HEK293 (cell line): ENCODE results near the gene TBX1.

ENCODE experiments used
- CTCF ChIA-PET: fragments of 350-600 bp; formaldehyde crosslinking; extraction: SDS; loops from one replicate; lab custom pipeline; 2021; ENCODE audit warnings: antibody characterized with exemption; lab: Yijun Ruan, JAX
- POLR2A ChIA-PET: fragments of 300-600 bp; formaldehyde crosslinking; extraction: SDS; loops from one replicate; lab custom pipeline; 2020; ENCODE audit warnings: antibody characterized with exemption, inconsistent platforms; lab: Yijun Ruan, JAX
- H3K27ac ChIP-seq: fragments of 200-500 bp; sonication (Bioruptor generic); 2 replicates; pipeline ENCODE4 v1.5.1; 2014; ENCODE audit warnings: low read depth, low read length, control low read depth, inconsistent platforms; ENCODE audit errors: extremely low read depth
- H3K36me3 ChIP-seq, 2 experiments: fragments of 200-500 bp in 1 of 2; sonication (Bioruptor generic) in 1 of 2; 1 replicate in 1 of 2; 2 replicates in 1 of 2; pipeline ENCODE4 v1.5.1; 2014 to 2017; ENCODE audit warnings: inconsistent platforms in 2 of 2, low read length in 2 of 2; ENCODE audit not compliant: control insufficient read depth in 2 of 2, insufficient read depth in 1 of 2
- H3K4me1 ChIP-seq: fragments of 200-500 bp; sonication (Bioruptor generic); 2 replicates; pipeline ENCODE4 v1.5.1; 2014; ENCODE audit warnings: mild to moderate bottlenecking, low read length, inconsistent platforms; ENCODE audit not compliant: control insufficient read depth, insufficient read depth
- H3K4me3 ChIP-seq: 2 replicates; pipeline ENCODE4 v1.5.1; 2011; ENCODE audit warnings: low read depth, mild to moderate bottlenecking, control low read depth, low read length, moderate library complexity
- H3K9me3 ChIP-seq: fragments of 200-500 bp; sonication (Bioruptor generic); 2 replicates; pipeline ENCODE4 v1.5.1; 2014; ENCODE audit warnings: low read depth, low read length, inconsistent platforms; ENCODE audit not compliant: control insufficient read depth, insufficient read depth
- KLF1 ChIP-seq: fragments of 450-650 bp; formaldehyde crosslinking; IDR thresholded peaks from 2 replicates; pipeline ENCODE4 v1.5.1; 2016; ENCODE audit warnings: missing biosample characterization, missing genetic modification characterization
- SALL2 ChIP-seq: fragments of 450-650 bp; formaldehyde crosslinking; IDR thresholded peaks from 2 replicates; pipeline ENCODE4 v1.5.0; 2017; ENCODE audit warnings: missing biosample characterization, mild to moderate bottlenecking, missing genetic modification characterization, borderline replicate concordance
- ZEB2 ChIP-seq: fragments of 450-650 bp; formaldehyde crosslinking; IDR thresholded peaks from 2 replicates; pipeline ENCODE4 v1.5.1; 2016; ENCODE audit warnings: missing biosample characterization, missing genetic modification characterization
- ZFP3 ChIP-seq: fragments of 450-650 bp; formaldehyde crosslinking; IDR thresholded peaks from 2 replicates; pipeline ENCODE4 v1.5.1; 2016; ENCODE audit warnings: low read depth, missing biosample characterization, missing genetic modification characterization
- ZFP37 ChIP-seq: fragments of 450-650 bp; formaldehyde crosslinking; IDR thresholded peaks from 2 replicates; pipeline ENCODE4 v1.5.1; 2016; ENCODE audit warnings: missing biosample characterization, missing genetic modification characterization
- ZIC2 ChIP-seq: fragments of 450-650 bp; formaldehyde crosslinking; IDR thresholded peaks from 2 replicates; pipeline ENCODE4 v1.5.1; 2016; ENCODE audit warnings: missing biosample characterization, missing genetic modification characterization
- ZNF114 ChIP-seq: fragments of 450-650 bp; formaldehyde crosslinking; IDR thresholded peaks from 2 replicates; pipeline ENCODE4 v1.5.0; 2017; ENCODE audit warnings: missing biosample characterization, missing genetic modification characterization
- ZNF175 ChIP-seq: fragments of 450-650 bp; formaldehyde crosslinking; IDR thresholded peaks from 2 replicates; pipeline ENCODE4 v1.5.1; 2016; ENCODE audit warnings: missing biosample characterization, missing genetic modification characterization
- ZNF202 ChIP-seq: fragments of 450-650 bp; formaldehyde crosslinking; IDR thresholded peaks from 2 replicates; pipeline ENCODE4 v1.5.1; 2016; ENCODE audit warnings: missing biosample characterization, missing genetic modification characterization, borderline replicate concordance
- ZNF214 ChIP-seq: fragments of 450-650 bp; formaldehyde crosslinking; IDR thresholded peaks from 2 replicates; pipeline ENCODE4 v1.5.1; 2017; ENCODE audit warnings: missing biosample characterization, mild to moderate bottlenecking, missing genetic modification characterization, borderline replicate concordance
- ZNF221 ChIP-seq: fragments of 450-650 bp; formaldehyde crosslinking; IDR thresholded peaks from 2 replicates; pipeline ENCODE4 v1.5.1; 2017; ENCODE audit warnings: missing biosample characterization, missing genetic modification characterization, borderline replicate concordance
- ZNF311 ChIP-seq: fragments of 450-650 bp; formaldehyde crosslinking; IDR thresholded peaks from 2 replicates; pipeline ENCODE4 v1.5.1; 2017; ENCODE audit warnings: missing biosample characterization, missing genetic modification characterization, borderline replicate concordance
- ZNF37A ChIP-seq: fragments of 450-650 bp; IDR thresholded peaks from 2 replicates; pipeline ENCODE4 v1.5.1; 2018; ENCODE audit warnings: missing biosample characterization, missing genetic modification characterization
- ZNF423 ChIP-seq: fragments of 450-650 bp; formaldehyde crosslinking; IDR thresholded peaks from 2 replicates; pipeline ENCODE4 v1.5.1; 2016; ENCODE audit warnings: missing biosample characterization, missing genetic modification characterization
- ZNF561 ChIP-seq: fragments of 450-650 bp; IDR thresholded peaks from 2 replicates; pipeline ENCODE4 v1.5.1; 2018; ENCODE audit warnings: missing biosample characterization, missing genetic modification characterization, borderline replicate concordance
- ZNF610 ChIP-seq: fragments of 450-650 bp; formaldehyde crosslinking; IDR thresholded peaks from 2 replicates; pipeline ENCODE4 v1.5.1; 2016; ENCODE audit warnings: missing biosample characterization, missing genetic modification characterization, borderline replicate concordance
- ZNF626 ChIP-seq: fragments of 450-650 bp; sonication (Bioruptor Pico); formaldehyde crosslinking; IDR thresholded peaks from 2 replicates; pipeline ENCODE4 v1.5.1; 2018; ENCODE audit warnings: missing biosample characterization, missing genetic modification characterization, inconsistent platforms
- ZNF629 ChIP-seq: fragments of 450-650 bp; formaldehyde crosslinking; IDR thresholded peaks from 2 replicates; pipeline ENCODE4 v1.5.1; 2017; ENCODE audit warnings: missing biosample characterization, missing genetic modification characterization
- ZNF747 ChIP-seq: fragments of 450-650 bp; formaldehyde crosslinking; IDR thresholded peaks from 2 replicates; pipeline ENCODE4 v1.5.1; 2016; ENCODE audit warnings: missing biosample characterization, missing genetic modification characterization
- ZNF777 ChIP-seq: fragments of 450-650 bp; formaldehyde crosslinking; IDR thresholded peaks from 2 replicates; pipeline ENCODE4 v1.5.1; 2017; ENCODE audit warnings: missing biosample characterization, missing genetic modification characterization, borderline replicate concordance
- ZNF843 ChIP-seq: fragments of 450-650 bp; formaldehyde crosslinking; IDR thresholded peaks from 2 replicates; pipeline ENCODE4 v1.5.1; 2016; ENCODE audit warnings: missing biosample characterization, missing genetic modification characterization
- TF ChIP-seq, protein P1 (sequence below): fragments of 450-650 bp; formaldehyde crosslinking; IDR thresholded peaks from 2 replicates; pipeline ENCODE4 v1.5.1; 2016; ENCODE audit warnings: missing biosample characterization, missing genetic modification characterization
- TF ChIP-seq, protein P2 (sequence below): fragments of 450-650 bp; formaldehyde crosslinking; IDR thresholded peaks from 2 replicates; pipeline ENCODE4 v1.5.1; 2017; ENCODE audit warnings: missing biosample characterization, missing genetic modification characterization
- TF ChIP-seq, protein P3 (sequence below): fragments of 450-650 bp; IDR thresholded peaks from 2 replicates; pipeline ENCODE4 v1.5.1; 2018; ENCODE audit warnings: missing biosample characterization, mild to moderate bottlenecking, missing genetic modification characterization
- TF ChIP-seq, protein P4 (sequence below): fragments of 450-650 bp; formaldehyde crosslinking; IDR thresholded peaks from 2 replicates; pipeline ENCODE4 v1.5.1; 2016; ENCODE audit warnings: missing biosample characterization, missing genetic modification characterization

TBX1 gene

DNA sequence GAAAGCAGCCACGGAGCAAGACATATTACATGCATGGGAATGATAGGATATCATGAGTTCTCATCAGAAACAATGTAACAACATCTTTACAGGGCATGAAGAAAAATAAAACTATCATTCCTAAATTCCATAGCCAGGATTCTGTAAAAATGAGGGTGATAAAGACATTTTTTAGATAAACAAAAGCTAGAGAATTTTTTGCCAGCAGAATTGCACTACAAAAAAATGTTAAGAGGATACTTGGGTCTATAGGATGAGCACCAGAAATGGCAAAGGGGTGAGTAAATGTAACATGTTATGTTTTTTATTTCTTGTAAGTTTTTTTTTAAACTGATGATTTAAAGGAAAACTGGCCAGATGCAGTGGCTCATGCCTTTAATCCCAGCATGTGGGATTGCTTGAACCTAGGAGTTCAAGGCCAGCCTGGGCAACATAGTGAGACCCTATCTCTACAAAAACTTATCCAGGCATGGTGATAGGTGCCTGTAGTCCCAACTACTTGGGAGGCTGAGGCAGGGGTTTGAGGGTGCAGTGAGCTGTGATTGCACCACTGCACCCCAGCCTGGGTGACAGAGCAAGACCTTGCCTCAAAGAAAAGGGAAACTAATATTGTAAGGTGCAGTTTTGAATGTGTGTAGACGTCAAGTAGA is 33.2 kb downstream of the TBX1 start:
- Histone ChIP-seq H3K9me3 (no peaks in the 10 kb centered on the region), H3K27ac (no peak overlapping the region), H3K4me3 (no peak overlapping the region), H3K4me1 (no peaks in the 10 kb centered on the region), H3K36me3 (peaks cover 0 to 10% of the 10 kb centered on the region in 2 experiments; a peak in 1 of 3 replicates)
- ChIA-PET CTCF (no interaction called here), POLR2A (no interaction called here)
- TF ChIP-seq ZEB2 (tag by site-specific recombination) (no peak), ZNF610 (tag by site-specific recombination) (no peak), ZFP37 (tag by site-specific recombination) (no peak), ZNF37A (no peak), ZIC2 (tag by site-specific recombination) (no peak)
- TF ChIP-seq, protein P1, sequence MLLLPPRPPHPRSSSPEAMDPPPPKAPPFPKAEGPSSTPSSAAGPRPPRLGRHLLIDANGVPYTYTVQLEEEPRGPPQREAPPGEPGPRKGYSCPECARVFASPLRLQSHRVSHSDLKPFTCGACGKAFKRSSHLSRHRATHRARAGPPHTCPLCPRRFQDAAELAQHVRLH = no peak
- TF ChIP-seq, protein P2, sequence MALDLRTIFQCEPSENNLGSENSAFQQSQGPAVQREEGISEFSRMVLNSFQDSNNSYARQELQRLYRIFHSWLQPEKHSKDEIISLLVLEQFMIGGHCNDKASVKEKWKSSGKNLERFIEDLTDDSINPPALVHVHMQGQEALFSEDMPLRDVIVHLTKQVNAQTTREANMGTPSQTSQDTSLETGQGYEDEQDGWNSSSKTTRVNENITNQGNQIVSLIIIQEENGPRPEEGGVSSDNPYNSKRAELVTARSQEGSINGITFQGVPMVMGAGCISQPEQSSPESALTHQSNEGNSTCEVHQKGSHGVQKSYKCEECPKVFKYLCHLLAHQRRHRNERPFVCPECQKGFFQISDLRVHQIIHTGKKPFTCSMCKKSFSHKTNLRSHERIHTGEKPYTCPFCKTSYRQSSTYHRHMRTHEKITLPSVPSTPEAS = no peak

DNA sequence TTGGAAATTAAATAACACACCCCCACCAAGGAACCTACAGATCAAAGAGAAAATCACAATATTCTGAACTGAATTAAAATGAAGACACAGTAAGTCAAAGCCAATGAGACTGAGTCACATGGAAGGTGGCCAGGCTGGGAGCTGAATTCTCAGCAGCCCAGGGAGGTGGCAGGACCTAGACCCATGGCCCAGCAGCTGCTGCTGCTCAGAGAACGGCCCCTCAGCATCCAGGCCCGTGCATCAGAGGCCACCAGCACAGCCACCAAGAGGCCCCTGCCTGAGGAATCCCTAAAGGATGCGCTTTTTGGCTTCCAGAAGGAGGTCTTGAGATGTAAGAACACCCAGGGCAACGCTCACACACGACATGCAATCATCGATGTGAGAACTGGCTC is 35.0 kb downstream of the TBX1 start:
- CTCF ChIA-PET = interaction anchor here (0.7 kb wide), 1 partner anchor 42 kb away, joined by 3 read pairs; no protein-coding TSS in a partner anchor
- H3K4me1 ChIP-seq = no peaks in the 10 kb centered on the region
- POLR2A ChIA-PET = no interaction called here
- no peak for TF ChIP-seq ZNF202 (tag by site-specific recombination)
- TF ChIP-seq, protein P3, sequence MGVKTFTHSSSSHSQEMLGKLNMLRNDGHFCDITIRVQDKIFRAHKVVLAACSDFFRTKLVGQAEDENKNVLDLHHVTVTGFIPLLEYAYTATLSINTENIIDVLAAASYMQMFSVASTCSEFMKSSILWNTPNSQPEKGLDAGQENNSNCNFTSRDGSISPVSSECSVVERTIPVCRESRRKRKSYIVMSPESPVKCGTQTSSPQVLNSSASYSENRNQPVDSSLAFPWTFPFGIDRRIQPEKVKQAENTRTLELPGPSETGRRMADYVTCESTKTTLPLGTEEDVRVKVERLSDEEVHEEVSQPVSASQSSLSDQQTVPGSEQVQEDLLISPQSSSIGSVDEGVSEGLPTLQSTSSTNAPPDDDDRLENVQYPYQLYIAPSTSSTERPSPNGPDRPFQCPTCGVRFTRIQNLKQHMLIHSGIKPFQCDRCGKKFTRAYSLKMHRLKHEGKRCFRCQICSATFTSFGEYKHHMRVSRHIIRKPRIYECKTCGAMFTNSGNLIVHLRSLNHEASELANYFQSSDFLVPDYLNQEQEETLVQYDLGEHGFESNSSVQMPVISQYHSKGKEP (tag by site-specific recombination) = no peak
- no peak for TF ChIP-seq ZNF777 (tag by site-specific recombination)
- no peak for TF ChIP-seq ZNF221 (tag by site-specific recombination)
- TF ChIP-seq, all 188 proteins: peak for 0
- no peaks in the 10 kb centered on the region for H3K9me3 ChIP-seq
- no peak overlapping the region for H3K4me3 ChIP-seq
- H3K36me3 ChIP-seq = peaks cover 0 to 18% of the 10 kb centered on the region in 2 experiments; a peak in 1 of 3 replicates
- H3K27ac ChIP-seq = no peak overlapping the region

DNA sequence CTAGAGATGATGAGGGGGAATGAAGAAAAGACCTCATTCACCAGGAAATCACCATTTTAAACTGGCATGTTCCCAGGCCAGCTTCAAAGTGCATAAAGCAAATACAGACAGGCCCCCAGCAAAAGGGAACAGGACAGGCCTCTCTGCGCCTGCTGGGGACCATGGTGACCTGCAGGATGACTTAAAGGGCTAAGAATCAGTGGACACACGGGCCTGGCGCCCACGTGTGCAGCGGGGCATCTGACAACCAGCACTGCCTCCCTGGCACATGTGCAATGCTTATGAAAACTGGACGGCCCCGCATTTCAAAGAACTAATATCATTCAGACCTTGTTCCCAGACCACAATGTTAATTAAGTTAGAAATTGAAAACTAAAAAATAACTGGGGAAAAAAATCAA is 35.6 kb downstream of the TBX1 start:
- Histone ChIP-seq H3K4me3 (no peak overlapping the region), H3K27ac (no peak overlapping the region), H3K36me3 (peaks cover 0 to 19% of the 10 kb centered on the region in 2 experiments; a peak in 1 of 3 replicates), H3K4me1 (no peaks in the 10 kb centered on the region), H3K9me3 (no peaks in the 10 kb centered on the region)
- POLR2A ChIA-PET = no interaction called here
- TF ChIP-seq ZNF843 (tag by site-specific recombination) = no peak
- TF ChIP-seq ZNF629 (tag by site-specific recombination) = no peak
- no peak for TF ChIP-seq ZFP3 (tag by site-specific recombination)
- TF ChIP-seq ZNF561 (tag by site-specific recombination) = no peak
- TF ChIP-seq SALL2 (tag by site-specific recombination) = no peak
- TF ChIP-seq ZNF175 (tag by site-specific recombination) = no peak
- no peak for TF ChIP-seq ZNF114 (tag by site-specific recombination)
- TF ChIP-seq ZNF626 (tag by site-specific recombination) = no peak
- no peak for TF ChIP-seq ZNF311 (tag by site-specific recombination)
- TF ChIP-seq, protein P4, sequence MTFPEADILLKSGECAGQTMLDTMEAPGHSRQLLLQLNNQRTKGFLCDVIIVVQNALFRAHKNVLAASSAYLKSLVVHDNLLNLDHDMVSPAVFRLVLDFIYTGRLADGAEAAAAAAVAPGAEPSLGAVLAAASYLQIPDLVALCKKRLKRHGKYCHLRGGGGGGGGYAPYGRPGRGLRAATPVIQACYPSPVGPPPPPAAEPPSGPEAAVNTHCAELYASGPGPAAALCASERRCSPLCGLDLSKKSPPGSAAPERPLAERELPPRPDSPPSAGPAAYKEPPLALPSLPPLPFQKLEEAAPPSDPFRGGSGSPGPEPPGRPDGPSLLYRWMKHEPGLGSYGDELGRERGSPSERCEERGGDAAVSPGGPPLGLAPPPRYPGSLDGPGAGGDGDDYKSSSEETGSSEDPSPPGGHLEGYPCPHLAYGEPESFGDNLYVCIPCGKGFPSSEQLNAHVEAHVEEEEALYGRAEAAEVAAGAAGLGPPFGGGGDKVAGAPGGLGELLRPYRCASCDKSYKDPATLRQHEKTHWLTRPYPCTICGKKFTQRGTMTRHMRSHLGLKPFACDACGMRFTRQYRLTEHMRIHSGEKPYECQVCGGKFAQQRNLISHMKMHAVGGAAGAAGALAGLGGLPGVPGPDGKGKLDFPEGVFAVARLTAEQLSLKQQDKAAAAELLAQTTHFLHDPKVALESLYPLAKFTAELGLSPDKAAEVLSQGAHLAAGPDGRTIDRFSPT (tag by site-specific recombination) = no peak
- TF ChIP-seq ZNF423 (tag by site-specific recombination) = no peak
- no peak for TF ChIP-seq KLF1 (tag by site-specific recombination)
- no peak for TF ChIP-seq ZNF202 (tag by site-specific recombination)
- TF ChIP-seq ZNF747 = no peak
- no peak for TF ChIP-seq ZNF214 (tag by site-specific recombination)
- CTCF ChIA-PET = interaction anchor here (0.7 to 0.9 kb wide), 2 partner anchors 37 to 42 kb away, joined by 3 to 7 read pairs; no protein-coding TSS in a partner anchor
